Body of pancreas (tissue), 4 donors: Measurements from ENCODE around the gene NECTIN1.

ENCODE experiments used
- CTCF ChIP-seq, 7 experiments: fragments of 450-650 bp in 4 of 7; fragments of 200-600 bp in 3 of 7; sonication (generic) in 3 of 7; IDR thresholded peaks; one replicate each; pipeline ENCODE4 v1.5.1; 2016 to 2019; ENCODE audit warnings: antibody characterized with exemption in 7 of 7
- POLR2A ChIP-seq, 3 donors: fragments of 450-650 bp; IDR thresholded peaks; one replicate each; pipeline ENCODE4 v1.6.1; 2016; ENCODE audit warnings: antibody characterized with exemption in 3 of 3, mild to moderate bottlenecking in 2 of 3

- no peak for TF ChIP-seq CTCF (IDR thresholded peaks at IDR 0.05)
- no peak for TF ChIP-seq POLR2A (IDR thresholded peaks at IDR 0.05)
These were observed 23.0 kb downstream of the NECTIN1 start for GRCh38 chr11:119706029-119706428.
